Sciatic nerve (tissue), 2 donors: ENCODE results near the gene INTS14. TPM values are rescaled to one million over a fixed set of nuclear protein-coding genes. Genes with fewer than 3 reads are reported as not detected.
"Not testable (repeated sequence)": the region's sequence is repeated elsewhere in the genome, so short reads cannot be mapped to it uniquely, and the experiment has no call there.

ENCODE experiments used
- ATAC-seq: fragments of 200-7000 bp; cut with Tn5 transposase; one replicate; pipeline ENCODE4 v1.9.1; 2020; ENCODE audit warnings: mild to moderate bottlenecking, moderate library complexity
- DNase-seq: peaks from one replicate; pipeline ENCODE4 v3.0.0-alpha.2; 2020; ENCODE audit warnings: low spot score
- intact Hi-C: fragments of 100-400 bp; cut with DNase I; formaldehyde crosslinking; loops from one replicate; pipeline ENCODE4 v1.14.2; 2022
- total RNA-seq: library from RNA; stranded (reverse); fragmentation: NEBNext Ultra II Directional; extraction: Animal tissue kit (Norgen Biotek cat#: 25700); gene quantifications from one replicate; pipeline ENCODE4 v1.2.1, GENCODE V29; 2021
- donor health status: DM: no; HTN: no; CAD: no.
- donor health status: DM: no; HTN: no; CAD: no.

INTS14 gene
- total RNA-seq, 1 donor from 2014 or later: 24.4 TPM

GRCh38 chr15:65633752-65634151 is 22.8 kb upstream of the INTS14 start:
- intact Hi-C loops: no loop called here

GRCh38 chr15:65632780-65633375 is 21.9 kb upstream of the INTS14 start:
- DNase-seq (no peak), ATAC-seq (no peak)
- intact Hi-C loops: no loop called here

More at GRCh38 chr15:65633752-65634151, 22.8 kb upstream of the INTS14 start:
- DNase-seq (no peak), ATAC-seq (no peak)

- no peak for ATAC-seq
- intact Hi-C loops: no loop called here
- DNase-seq: no peak
Measured at GRCh38 chr15:65631503-65631902, 20.6 kb upstream of the INTS14 start.

GRCh38 chr15:65630760-65631159 is 19.8 kb upstream of the INTS14 start:
- ATAC-seq: no peak
- no peak for DNase-seq
- intact Hi-C loops: no loop called here

GRCh38 chr15:65629548-65629947 is 18.6 kb upstream of the INTS14 start:
- DNase-seq: no peak
- no peak for ATAC-seq
- intact Hi-C loops: no loop called here

GRCh38 chr15:65626856-65627255 is 15.9 kb upstream of the INTS14 start:
- ATAC-seq: no peak
- intact Hi-C loops: no loop called here
- no peak for DNase-seq

GRCh38 chr15:65623103-65623502 is 12.2 kb upstream of the INTS14 start:
- no peak for ATAC-seq
- no peak for DNase-seq
- intact Hi-C loops: no loop called here

GRCh38 chr15:65621638-65622037 is 10.7 kb upstream of the INTS14 start, which contains the start of gene SLC24A1:
SLC24A1 (plus strand) TSS chr15:65621938; CDS start chr15:65624081, 2,143 bp downstream.
- no peak for DNase-seq
- intact Hi-C loops: no loop called here
- ATAC-seq: no peak

GRCh38 chr15:65620833-65621232 is 9.9 kb upstream of the INTS14 start:
- DNase-seq (no peak), ATAC-seq (no peak)
- intact Hi-C loops: no loop called here

GRCh38 chr15:65619626-65620290 is 8.8 kb upstream of the INTS14 start:
- DNase-seq (no peak), ATAC-seq (no peak)
- intact Hi-C loops: no loop called here

GRCh38 chr15:65618560-65619109 is 7.7 kb upstream of the INTS14 start:
- ATAC-seq (no peak), DNase-seq (no peak)
- intact Hi-C loops: no loop called here

GRCh38 chr15:65615887-65616286 is 5.0 kb upstream of the INTS14 start:
- DNase-seq, intact Hi-C loops: not testable (repeated sequence)

GRCh38 chr15:65612949-65613744 is 2.2 kb upstream of the INTS14 start:
- ATAC-seq (no peak), DNase-seq (no peak)
- intact Hi-C loops: no loop called here

More at GRCh38 chr15:65615887-65616286, 5.0 kb upstream of the INTS14 start:
- not testable (repeated sequence) for ATAC-seq

- ATAC-seq: no peak
- no peak for DNase-seq
- intact Hi-C loops: no loop called here
Measured at GRCh38 chr15:65612616-65612946, 1.6 kb upstream of the INTS14 start.

- ATAC-seq: no peak
- intact Hi-C loops: no loop called here
Measured at GRCh38 chr15:65611888-65612615, 1.1 kb upstream of the INTS14 start.

GRCh38 chr15:65603559-65603958 is 7.4 kb downstream of the INTS14 start:
- ATAC-seq (no peak), DNase-seq (no peak)
- intact Hi-C loops: no loop called here

More at GRCh38 chr15:65611888-65612615, 1.1 kb upstream of the INTS14 start:
- DNase-seq: no peak

GRCh38 chr15:65603134-65603533 is 7.8 kb downstream of the INTS14 start:
- DNase-seq (no peak), ATAC-seq (no peak)
- intact Hi-C loops: no loop called here

GRCh38 chr15:65599677-65600076 is 11.3 kb downstream of the INTS14 start:
- intact Hi-C loops: no loop called here
- DNase-seq (no peak), ATAC-seq (no peak)

- ATAC-seq (no peak), DNase-seq (no peak)
- intact Hi-C loops: no loop called here
Measured at GRCh38 chr15:65598468-65598867, 12.5 kb downstream of the INTS14 start.
